Type B pancreatic cell (in vitro differentiated cells): ENCODE data around the gene LBH. TPM values are rescaled to one million over a fixed set of nuclear protein-coding genes. Genes with fewer than 3 reads are reported as not detected.

Experiments
- DNase-seq: peaks from one replicate; pipeline ENCODE4 v3.0.0; 2021; ENCODE audit warnings: mixed read lengths; ENCODE audit not compliant: unreplicated experiment; ENCODE audit errors: extremely low spot score
- H3K27ac Mint-ChIP-seq: 2 replicates; pipeline ENCODE4 v1.8.0; 2021; ENCODE audit warnings: mild to moderate bottlenecking, mixed read lengths
- H3K27me3 Mint-ChIP-seq: 2 replicates; pipeline ENCODE4 v1.8.0; 2021; ENCODE audit warnings: mixed read lengths
- H3K36me3 Mint-ChIP-seq: 2 replicates; pipeline ENCODE4 v1.8.0; 2021; ENCODE audit warnings: mixed read lengths
- H3K4me1 Mint-ChIP-seq: one replicate; pipeline ENCODE4 v1.8.0; 2021; ENCODE audit warnings: mixed read lengths; ENCODE audit not compliant: unreplicated experiment
- H3K4me3 Mint-ChIP-seq: 2 replicates; pipeline ENCODE4 v1.8.0; 2021; ENCODE audit warnings: mild to moderate bottlenecking, mixed read lengths
- H3K9me3 Mint-ChIP-seq: 2 replicates; pipeline ENCODE4 v1.8.0; 2021; ENCODE audit warnings: mixed read lengths
- total RNA-seq: library from RNA; stranded (reverse); gene quantifications from 2 replicates; pipeline ENCODE4 v1.2.1, GENCODE V29; 2021; ENCODE audit warnings: low replicate concordance
- TF ChIP-seq, protein P1 (sequence below): fragments of 200-600 bp; sonication (generic); conservative IDR thresholded peaks from 2 replicates; pipeline ENCODE4 v1.5.0; 2021; ENCODE audit warnings: antibody characterized with exemption, mild to moderate bottlenecking

The LBH gene
- total RNA-seq, 1 donor from 2014 or later: 78.5 TPM

DNA sequence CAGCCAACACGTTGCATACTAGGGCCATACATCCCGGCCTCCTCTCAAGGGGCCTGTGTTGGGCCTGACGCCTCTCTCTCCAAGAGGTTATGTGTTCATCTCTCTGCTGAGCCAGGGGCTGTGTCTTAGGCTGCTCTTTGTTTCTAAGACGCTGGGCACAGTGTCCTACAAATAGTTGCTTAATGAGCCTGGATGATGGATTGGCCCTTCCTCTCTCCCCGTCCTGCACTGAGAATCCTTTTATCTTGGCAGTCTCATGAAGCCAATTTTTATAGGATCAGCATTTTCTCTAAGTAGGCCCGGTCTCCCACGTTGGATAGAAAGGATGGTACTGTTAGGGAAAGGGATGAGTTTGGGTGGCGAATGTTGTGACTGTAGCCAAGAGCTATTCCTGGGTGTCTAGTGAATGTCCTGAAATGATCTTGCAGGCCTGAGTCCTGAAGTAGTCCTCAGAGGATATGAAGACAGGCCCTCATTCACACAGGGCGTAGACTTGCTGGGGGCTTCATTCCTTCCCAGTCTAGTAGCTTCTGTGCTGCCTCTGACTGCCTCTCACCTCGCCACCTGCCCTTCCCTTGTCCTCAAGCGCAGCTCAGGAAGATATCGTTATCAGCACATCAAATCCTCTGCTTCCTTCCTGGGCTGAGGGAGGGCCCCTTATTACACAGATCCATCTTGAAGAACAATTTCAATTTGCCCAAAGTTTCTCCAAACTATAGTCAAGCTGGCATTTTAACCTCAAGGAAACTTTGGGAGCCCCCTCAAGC is 8.8 kb downstream of the LBH start:
- peaks cover 31% of the 10 kb centered on the region for H3K4me1 Mint-ChIP-seq

DNA sequence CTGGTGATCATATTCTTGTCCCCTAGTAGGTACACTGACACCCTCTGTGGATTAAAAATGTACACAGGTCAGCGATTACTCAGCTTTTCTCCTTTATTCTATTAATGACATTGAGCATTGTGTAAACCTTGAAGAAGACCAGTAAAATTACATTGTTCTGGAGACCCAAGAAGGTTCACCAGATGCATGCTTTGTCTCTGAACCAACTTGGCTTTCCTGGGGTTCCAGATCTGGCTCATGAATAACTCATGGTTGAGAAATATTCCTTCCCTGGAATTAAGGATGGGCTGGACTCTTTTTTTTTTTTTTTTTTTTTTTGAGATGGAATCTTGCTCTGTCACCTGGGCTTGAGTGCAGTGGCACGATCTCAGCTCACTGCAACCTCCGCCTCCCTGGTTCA is 11.9 kb downstream of the LBH start:
- no peak overlapping the region for H3K4me3 Mint-ChIP-seq
- no peak for DNase-seq
- no peak overlapping the region for H3K27ac Mint-ChIP-seq
- H3K36me3 Mint-ChIP-seq: peaks cover 26% of the 10 kb centered on the region
- H3K4me1 Mint-ChIP-seq: peaks cover 24% of the 10 kb centered on the region
- TF ChIP-seq, protein P1, sequence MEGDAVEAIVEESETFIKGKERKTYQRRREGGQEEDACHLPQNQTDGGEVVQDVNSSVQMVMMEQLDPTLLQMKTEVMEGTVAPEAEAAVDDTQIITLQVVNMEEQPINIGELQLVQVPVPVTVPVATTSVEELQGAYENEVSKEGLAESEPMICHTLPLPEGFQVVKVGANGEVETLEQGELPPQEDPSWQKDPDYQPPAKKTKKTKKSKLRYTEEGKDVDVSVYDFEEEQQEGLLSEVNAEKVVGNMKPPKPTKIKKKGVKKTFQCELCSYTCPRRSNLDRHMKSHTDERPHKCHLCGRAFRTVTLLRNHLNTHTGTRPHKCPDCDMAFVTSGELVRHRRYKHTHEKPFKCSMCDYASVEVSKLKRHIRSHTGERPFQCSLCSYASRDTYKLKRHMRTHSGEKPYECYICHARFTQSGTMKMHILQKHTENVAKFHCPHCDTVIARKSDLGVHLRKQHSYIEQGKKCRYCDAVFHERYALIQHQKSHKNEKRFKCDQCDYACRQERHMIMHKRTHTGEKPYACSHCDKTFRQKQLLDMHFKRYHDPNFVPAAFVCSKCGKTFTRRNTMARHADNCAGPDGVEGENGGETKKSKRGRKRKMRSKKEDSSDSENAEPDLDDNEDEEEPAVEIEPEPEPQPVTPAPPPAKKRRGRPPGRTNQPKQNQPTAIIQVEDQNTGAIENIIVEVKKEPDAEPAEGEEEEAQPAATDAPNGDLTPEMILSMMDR: no peak
- H3K9me3 Mint-ChIP-seq: peaks cover 6% of the 10 kb centered on the region
- no peaks in the 10 kb centered on the region for H3K27me3 Mint-ChIP-seq

More for the DNA sequence above, 8.8 kb downstream of the LBH start:
- H3K9me3 Mint-ChIP-seq: peaks cover 6% of the 10 kb centered on the region
- no peak overlapping the region for H3K4me3 Mint-ChIP-seq
- no peak for DNase-seq
- TF ChIP-seq, protein P1: no peak
- H3K36me3 Mint-ChIP-seq: peaks cover 35% of the 10 kb centered on the region
- H3K27me3 Mint-ChIP-seq: no peaks in the 10 kb centered on the region
- H3K27ac Mint-ChIP-seq: no peak overlapping the region

DNA sequence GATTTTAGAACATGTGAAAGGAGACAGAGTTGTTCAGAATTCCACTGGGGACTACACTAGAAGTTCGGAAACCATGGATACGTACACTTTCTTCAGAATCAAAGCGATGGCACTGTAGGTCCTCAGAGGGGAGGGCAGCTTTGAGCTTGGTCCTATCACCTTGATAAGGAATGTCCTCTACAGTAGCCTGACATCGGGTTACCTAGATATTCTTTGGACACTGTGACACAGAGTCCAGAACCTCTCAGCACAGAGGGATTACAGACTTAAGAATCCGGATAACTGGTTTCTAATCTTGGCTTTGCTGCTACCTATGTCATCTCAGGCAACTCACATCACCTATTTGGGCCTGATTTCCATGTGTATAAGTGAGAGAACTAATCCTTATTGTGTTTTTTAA is 14.0 kb downstream of the LBH start:
- Mint-ChIP-seq H3K9me3 (no peaks in the 10 kb centered on the region), H3K36me3 (peaks cover 17% of the 10 kb centered on the region), H3K27me3 (no peaks in the 10 kb centered on the region), H3K27ac (no peak overlapping the region), H3K4me3 (no peak overlapping the region), H3K4me1 (peaks cover 16% of the 10 kb centered on the region)
- DNase-seq: no peak
- TF ChIP-seq, protein P1: no peak

DNA sequence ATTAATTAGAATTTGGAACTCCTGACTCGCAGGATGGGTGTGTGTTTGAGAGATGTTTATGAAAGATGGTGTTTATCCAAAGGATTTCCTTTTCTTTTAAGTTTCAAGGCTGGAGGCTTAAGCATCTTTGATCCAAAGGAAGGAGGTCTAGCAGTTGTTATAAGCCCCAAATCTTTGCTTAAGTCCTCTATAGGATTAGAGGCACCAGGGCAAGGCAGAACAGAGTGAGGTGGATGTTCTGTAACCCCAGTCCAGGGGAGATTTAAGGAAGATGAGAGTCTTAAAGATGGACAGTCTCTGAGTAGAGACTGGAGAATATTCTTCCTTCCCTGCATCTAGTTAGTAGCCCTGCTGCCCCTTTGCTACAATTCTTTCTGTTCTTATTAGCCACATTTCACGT is 17.5 kb downstream of the LBH start:
- no peak overlapping the region for H3K4me3 Mint-ChIP-seq
- H3K27ac Mint-ChIP-seq: no peak overlapping the region
- peaks cover 29% of the 10 kb centered on the region for H3K4me1 Mint-ChIP-seq
- TF ChIP-seq, protein P1: no peak
- no peaks in the 10 kb centered on the region for H3K9me3 Mint-ChIP-seq
- no peak for DNase-seq
- no peaks in the 10 kb centered on the region for H3K27me3 Mint-ChIP-seq
- peaks cover 14% of the 10 kb centered on the region for H3K36me3 Mint-ChIP-seq

DNA sequence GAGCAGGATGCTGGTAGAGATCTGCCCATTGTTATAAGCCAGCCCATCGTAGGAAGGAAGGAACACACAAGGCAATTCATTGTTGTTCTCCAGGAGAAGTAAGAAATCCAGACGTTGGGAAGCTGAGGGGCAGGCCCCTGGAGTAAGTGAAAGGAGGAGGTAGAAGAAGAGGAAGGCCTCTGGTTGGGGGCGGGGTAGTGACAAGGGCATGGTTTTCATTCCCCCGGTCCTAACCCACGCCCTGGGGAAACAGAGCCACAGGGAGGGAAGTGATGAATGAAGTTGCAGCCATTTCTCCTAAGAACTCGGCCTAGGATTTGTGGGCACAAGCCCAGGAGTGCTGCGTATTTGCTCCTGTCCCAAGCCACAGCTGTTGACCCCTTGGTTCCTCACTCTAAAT is 18.0 kb downstream of the LBH start:
- Mint-ChIP-seq H3K27me3 (no peaks in the 10 kb centered on the region), H3K4me1 (peaks cover 29% of the 10 kb centered on the region), H3K9me3 (no peaks in the 10 kb centered on the region), H3K36me3 (peaks cover 14% of the 10 kb centered on the region), H3K4me3 (no peak overlapping the region), H3K27ac (no peak overlapping the region)
- TF ChIP-seq, protein P1: no peak
- no peak for DNase-seq
